ELF-1 (cell line): ENCODE results near the gene TARBP2.
A peak's percentile ranks its signal among the peaks of the same experiment; 100 is the strongest.

ENCODE experiments used
- DNase-seq: peaks from one replicate; pipeline ENCODE4 v3.0.0-alpha.2; 2016; ENCODE audit warnings: low read depth, low spot score

The TARBP2 gene

GRCh38 chr12:53495903-53496751 is 5.0 kb upstream of the TARBP2 start:
- peak; percentile 70 for DNase-seq

- no peak for DNase-seq
Observed at GRCh38 chr12:53496752-53497032, 4.4 kb upstream of the TARBP2 start.

- no peak for DNase-seq
Observed at GRCh38 chr12:53497461-53497860, 3.6 kb upstream of the TARBP2 start.

- DNase-seq: no peak
Observed at GRCh38 chr12:53498235-53498630, 2.9 kb upstream of the TARBP2 start.

- peak; percentile 39 for DNase-seq
Observed at GRCh38 chr12:53499266-53500141, 1.6 kb upstream of the TARBP2 start, which contains the start of gene MAP3K12. TSS of gene MAP3K12 (minus strand) at chr12:53499458. CDS start at chr12:53487391, 12,067 bp downstream.

- DNase-seq: no peak
Observed at GRCh38 chr12:53500142-53500775, 824 bp upstream of the TARBP2 start.

GRCh38 chr12:53501615-53502181 is 615 bp downstream of the TARBP2 start:
- DNase-seq: no peak

GRCh38 chr12:53502331-53502730 is 1.2 kb downstream of the TARBP2 start:
- DNase-seq: no peak

GRCh38 chr12:53502983-53503728 is 2.1 kb downstream of the TARBP2 start:
- DNase-seq: no peak

GRCh38 chr12:53504004-53504920 is 3.2 kb downstream of the TARBP2 start:
- DNase-seq: no peak

- no peak for DNase-seq
Observed at GRCh38 chr12:53505086-53505485, 4.0 kb downstream of the TARBP2 start.

GRCh38 chr12:53505555-53506449 is 4.7 kb downstream of the TARBP2 start:
- DNase-seq: no peak

- no peak for DNase-seq
Observed at GRCh38 chr12:53506450-53506785, 5.3 kb downstream of the TARBP2 start.

GRCh38 chr12:53506881-53507602 is 6.0 kb downstream of the TARBP2 start, which contains the start of gene NPFF:
TSS of gene NPFF (minus strand) at chr12:53507484. CDS start at chr12:53507474, 10 bp downstream.
- no peak for DNase-seq

GRCh38 chr12:53507603-53507885 is 6.5 kb downstream of the TARBP2 start:
- DNase-seq: no peak

- peak; percentile 95 for DNase-seq
Observed at GRCh38 chr12:53508534-53509170, 7.6 kb downstream of the TARBP2 start.

GRCh38 chr12:53510181-53510812 is 9.2 kb downstream of the TARBP2 start:
- DNase-seq: no peak
